ENCODE data around the gene FBXW9.

DNA sequence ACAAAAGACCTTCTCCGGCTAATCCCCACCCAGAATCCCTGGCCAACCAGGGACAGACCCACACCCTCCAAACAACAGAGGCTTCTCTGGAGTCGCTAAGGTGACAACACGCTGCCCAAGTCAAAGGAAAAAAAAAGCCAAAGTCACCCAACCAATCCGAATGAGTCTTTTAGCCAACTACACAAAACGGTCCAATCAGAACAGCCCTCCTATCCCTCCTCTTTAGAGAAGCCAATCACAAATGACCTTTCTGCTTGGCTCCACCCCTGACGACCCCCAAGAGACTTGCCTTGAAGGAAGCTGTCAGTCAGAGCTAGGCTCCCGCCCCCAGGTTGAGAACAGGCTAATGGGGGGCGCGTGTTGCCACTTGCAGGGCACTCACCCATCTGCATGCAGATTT, 6.6 kb upstream of the FBXW9 start:
- no peak for TF ChIP-seq POLR2A (IDR thresholded peaks at IDR 0.05)
- TF ChIP-seq EP300 (IDR thresholded peaks at IDR 0.05), result no peak
